Suprapubic skin (tissue), 4 donors: ENCODE measurements around the gene ARID1B. TPM values are rescaled to one million over a fixed set of nuclear protein-coding genes. Genes with fewer than 3 reads are reported as not detected.

Experiments
- DNase-seq, 2 donors: peaks; one replicate each; pipeline ENCODE4 v3.0.0-alpha.2; 2019; ENCODE audit warnings: low spot score in 2 of 2
- H3K27ac ChIP-seq: fragments of 200-600 bp; sonication (generic); one replicate; pipeline ENCODE4 v1.5.1; 2019
- H3K27me3 ChIP-seq: fragments of 200-600 bp; sonication (generic); one replicate; pipeline ENCODE4 v1.5.1; 2019
- H3K36me3 ChIP-seq: fragments of 200-600 bp; sonication (generic); one replicate; pipeline ENCODE4 v1.5.1; 2019
- H3K4me1 ChIP-seq: fragments of 200-600 bp; sonication (generic); one replicate; pipeline ENCODE4 v1.5.1; 2019
- H3K4me3 ChIP-seq: fragments of 200-600 bp; sonication (generic); one replicate; pipeline ENCODE4 v1.5.1; 2019; ENCODE audit warnings: mild to moderate bottlenecking
- H3K9me3 ChIP-seq: fragments of 200-600 bp; sonication (generic); one replicate; pipeline ENCODE4 v1.5.1; 2019
- EP300 ChIP-seq: sonication (generic); formaldehyde crosslinking; IDR thresholded peaks from one replicate; pipeline ENCODE4 v1.6.1; 2017; ENCODE audit warnings: antibody characterized with exemption
- POLR2A ChIP-seq, 2 donors: fragments of 450-650 bp; IDR thresholded peaks; one replicate each; pipeline ENCODE4 v1.6.1; 2017; ENCODE audit warnings: antibody characterized with exemption in 2 of 2, mild to moderate bottlenecking in 2 of 2, moderate library complexity in 2 of 2
- POLR2AphosphoS5 ChIP-seq, 3 donors: sonication (generic); formaldehyde crosslinking; IDR thresholded peaks; one replicate each; pipeline ENCODE4 v1.6.1; 2017; ENCODE audit warnings: antibody characterized with exemption in 3 of 3
- WGBS: methylation state at CpG from one replicate; pipeline ENCODE4 v1.1.5; 2018; 5-methylcytosine and 5-hydroxymethylcytosine counted together
- total RNA-seq, 4 donors: library from RNA; depleted of rRNA; stranded (reverse); fragments of >200 nt; gene quantifications; one replicate each; pipeline ENCODE4 v1.1.0, GENCODE V29; 2016
- TF ChIP-seq, protein P1 (sequence below), 2 donors: fragments of 200-600 bp in 1 of 2; fragments of 450-650 bp in 1 of 2; sonication (generic) in 1 of 2; IDR thresholded peaks; one replicate each; pipeline ENCODE4 v1.5.1; 2016 to 2019; ENCODE audit warnings: antibody characterized with exemption in 2 of 2, mild to moderate bottlenecking in 1 of 2, moderate library complexity in 1 of 2

The ARID1B gene
- total RNA-seq, 4 donors from 2014 or later, result 102 to 233 (median 129) TPM

DNA sequence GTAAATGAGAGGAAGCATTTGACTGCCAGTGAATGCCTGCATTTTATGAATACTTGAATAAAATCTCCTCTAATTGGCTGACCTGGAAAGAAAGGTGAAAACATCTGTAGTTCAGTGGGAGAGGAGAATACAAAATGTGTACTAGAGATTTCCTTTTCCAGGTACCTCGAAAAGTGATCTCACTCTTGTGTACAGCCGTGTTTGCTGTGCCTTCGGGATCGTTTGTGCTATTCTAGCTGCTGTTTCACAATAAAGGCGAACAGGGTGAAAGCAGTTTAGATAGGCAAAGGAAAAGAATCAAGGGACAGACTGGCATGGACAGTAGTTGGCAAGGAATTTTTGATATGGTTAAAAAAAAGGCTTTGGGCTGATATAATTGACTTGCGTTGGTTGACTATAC lies 112.3 kb downstream of the ARID1B start:
- no peaks in the 10 kb centered on the region for H3K36me3 ChIP-seq
- no peak overlapping the region for H3K27ac ChIP-seq
- no peak for DNase-seq
- WGBS, result 87% methylated on average over 6 of the region's 6 CpGs
- no peaks in the 10 kb centered on the region for H3K27me3 ChIP-seq
- no peak overlapping the region for H3K4me3 ChIP-seq
- TF ChIP-seq, protein P1, sequence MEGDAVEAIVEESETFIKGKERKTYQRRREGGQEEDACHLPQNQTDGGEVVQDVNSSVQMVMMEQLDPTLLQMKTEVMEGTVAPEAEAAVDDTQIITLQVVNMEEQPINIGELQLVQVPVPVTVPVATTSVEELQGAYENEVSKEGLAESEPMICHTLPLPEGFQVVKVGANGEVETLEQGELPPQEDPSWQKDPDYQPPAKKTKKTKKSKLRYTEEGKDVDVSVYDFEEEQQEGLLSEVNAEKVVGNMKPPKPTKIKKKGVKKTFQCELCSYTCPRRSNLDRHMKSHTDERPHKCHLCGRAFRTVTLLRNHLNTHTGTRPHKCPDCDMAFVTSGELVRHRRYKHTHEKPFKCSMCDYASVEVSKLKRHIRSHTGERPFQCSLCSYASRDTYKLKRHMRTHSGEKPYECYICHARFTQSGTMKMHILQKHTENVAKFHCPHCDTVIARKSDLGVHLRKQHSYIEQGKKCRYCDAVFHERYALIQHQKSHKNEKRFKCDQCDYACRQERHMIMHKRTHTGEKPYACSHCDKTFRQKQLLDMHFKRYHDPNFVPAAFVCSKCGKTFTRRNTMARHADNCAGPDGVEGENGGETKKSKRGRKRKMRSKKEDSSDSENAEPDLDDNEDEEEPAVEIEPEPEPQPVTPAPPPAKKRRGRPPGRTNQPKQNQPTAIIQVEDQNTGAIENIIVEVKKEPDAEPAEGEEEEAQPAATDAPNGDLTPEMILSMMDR (IDR thresholded peaks at IDR 0.05), result no peak
- TF ChIP-seq POLR2AphosphoS5 (IDR thresholded peaks at IDR 0.05) (no peak), POLR2A (IDR thresholded peaks at IDR 0.05) (no peak), EP300 (no peak)
- no peaks in the 10 kb centered on the region for H3K9me3 ChIP-seq
- peaks cover 13% of the 10 kb centered on the region for H3K4me1 ChIP-seq

GRCh38 chr6:156889986-156890385 lies 112.8 kb downstream of the ARID1B start:
- 91% methylated on average over 3 of the region's 3 CpGs for WGBS
- no peak overlapping the region for H3K4me3 ChIP-seq
- no peak overlapping the region for H3K27ac ChIP-seq
- H3K4me1 ChIP-seq, result peaks cover 13% of the 10 kb centered on the region
- no peaks in the 10 kb centered on the region for H3K36me3 ChIP-seq
- TF ChIP-seq POLR2A (IDR thresholded peaks at IDR 0.05) (no peak), EP300 (no peak), POLR2AphosphoS5 (IDR thresholded peaks at IDR 0.05) (no peak)
- TF ChIP-seq, protein P1 (IDR thresholded peaks at IDR 0.05), result no peak
- no peak for DNase-seq
- H3K9me3 ChIP-seq, result no peaks in the 10 kb centered on the region
- H3K27me3 ChIP-seq, result no peaks in the 10 kb centered on the region

GRCh38 chr6:156890627-156891314 lies 113.6 kb downstream of the ARID1B start:
- no peaks in the 10 kb centered on the region for H3K27me3 ChIP-seq

DNA sequence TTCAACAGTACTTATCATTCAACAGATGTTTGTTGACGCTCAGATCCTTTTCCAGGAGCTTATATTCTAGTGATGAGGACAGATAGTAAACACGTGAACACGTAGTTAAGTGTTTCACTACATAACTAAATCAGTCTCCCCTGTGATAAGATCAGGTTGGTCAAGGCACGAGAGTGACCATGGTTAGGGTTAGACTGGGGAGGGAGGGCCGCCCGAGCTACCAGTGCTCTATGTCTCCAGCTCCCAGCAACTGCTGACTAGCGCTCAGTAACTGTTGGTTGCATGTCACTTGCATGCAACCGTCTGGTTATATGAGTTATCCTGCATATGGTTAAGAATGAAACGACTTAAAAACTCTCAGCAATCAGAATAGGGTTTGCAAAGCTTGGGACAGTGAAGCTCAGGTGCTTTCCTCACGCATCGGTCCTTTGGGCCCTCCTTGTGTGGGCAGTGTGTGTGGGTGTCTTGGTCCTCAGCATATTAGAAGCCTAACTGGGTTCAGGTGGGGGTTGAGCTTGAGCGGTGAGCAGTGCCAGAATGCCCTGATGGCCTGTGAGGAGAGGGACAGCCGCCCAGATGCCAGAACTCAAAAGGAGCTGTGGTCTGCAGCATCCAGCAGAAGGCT lies 120.8 kb downstream of the ARID1B start:
- 97% methylated on average over 13 of the region's 13 CpGs for WGBS
- Histone ChIP-seq H3K4me3 (no peak overlapping the region), H3K4me1 (peaks cover 6% of the 10 kb centered on the region), H3K27me3 (no peaks in the 10 kb centered on the region), H3K9me3 (no peaks in the 10 kb centered on the region), H3K36me3 (no peaks in the 10 kb centered on the region), H3K27ac (no peak overlapping the region)
- DNase-seq, result no peak
- no peak for TF ChIP-seq POLR2A (IDR thresholded peaks at IDR 0.05)
- TF ChIP-seq, protein P1 (IDR thresholded peaks at IDR 0.05), result no peak
- no peak for TF ChIP-seq EP300
- no peak for TF ChIP-seq POLR2AphosphoS5 (IDR thresholded peaks at IDR 0.05)

More at GRCh38 chr6:156890627-156891314, 113.6 kb downstream of the ARID1B start:
- H3K36me3 ChIP-seq, result no peaks in the 10 kb centered on the region
- 36% methylated on average over 2 of the region's 2 CpGs for WGBS
- no peak overlapping the region for H3K27ac ChIP-seq
- no peaks in the 10 kb centered on the region for H3K9me3 ChIP-seq
- no peak overlapping the region for H3K4me3 ChIP-seq
- TF ChIP-seq, protein P1 (IDR thresholded peaks at IDR 0.05), result no peak
- TF ChIP-seq POLR2AphosphoS5 (IDR thresholded peaks at IDR 0.05) (no peak), POLR2A (IDR thresholded peaks at IDR 0.05) (no peak), EP300 (no peak)
- no peak for DNase-seq
- peaks cover 13% of the 10 kb centered on the region for H3K4me1 ChIP-seq

DNA sequence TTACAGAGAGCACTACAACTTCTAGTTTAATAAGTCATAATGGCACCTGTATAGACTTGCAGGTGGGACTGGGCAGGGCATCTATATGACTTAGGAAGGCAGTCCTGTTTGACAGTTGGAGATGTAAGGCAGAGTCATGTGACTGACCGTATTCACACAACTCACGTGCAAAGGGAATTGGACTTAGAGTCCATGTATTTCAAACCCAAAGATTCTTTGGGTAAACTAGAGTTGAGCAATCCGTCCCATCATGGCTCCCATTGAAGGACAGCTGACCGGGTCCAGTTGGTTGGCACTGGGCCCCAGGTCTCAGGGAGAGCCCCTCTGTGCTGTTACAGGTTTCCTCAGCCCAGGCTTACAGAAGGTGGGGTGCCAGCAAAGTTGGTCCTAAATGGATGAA lies 121.9 kb downstream of the ARID1B start:
- H3K4me3 ChIP-seq, result no peak overlapping the region
- no peak overlapping the region for H3K27ac ChIP-seq
- WGBS, result 93% methylated on average over 4 of the region's 4 CpGs
- H3K4me1 ChIP-seq, result peaks cover 6% of the 10 kb centered on the region
- TF ChIP-seq, protein P1 (IDR thresholded peaks at IDR 0.05), result no peak
- no peak for TF ChIP-seq EP300
- TF ChIP-seq POLR2AphosphoS5 (IDR thresholded peaks at IDR 0.05), result no peak
- TF ChIP-seq POLR2A (IDR thresholded peaks at IDR 0.05), result no peak
- no peak for DNase-seq
- no peaks in the 10 kb centered on the region for H3K36me3 ChIP-seq
- H3K27me3 ChIP-seq, result no peaks in the 10 kb centered on the region
- no peaks in the 10 kb centered on the region for H3K9me3 ChIP-seq
